AG09309 (cell line): Measurements from ENCODE around the gene WIPF3.

Experiments
- DNase-seq: peaks from one replicate; pipeline ENCODE4 v3.0.0-alpha.2; 2010; ENCODE audit warnings: low read depth
- H3K4me3 ChIP-seq: 2 replicates; pipeline ENCODE4 v1.5.1; 2011; ENCODE audit warnings: mild to moderate bottlenecking, low read depth, low read length, moderate library complexity; ENCODE audit not compliant: control insufficient read depth
- CTCF ChIP-seq: IDR thresholded peaks from 2 replicates; pipeline ENCODE4 v1.5.1; 2011; ENCODE audit warnings: mild to moderate bottlenecking, low read depth, low read length, inconsistent platforms; ENCODE audit not compliant: insufficient read depth, control insufficient read depth; ENCODE audit errors: missing control alignments

Gene WIPF3

GRCh38 chr7:29929018-29929807 lies 122.9 kb downstream of the WIPF3 start:
- no peak for DNase-seq
- H3K4me3 ChIP-seq = no peak overlapping the region
- no peak for TF ChIP-seq CTCF

GRCh38 chr7:29935111-29935510 lies 128.8 kb downstream of the WIPF3 start:
- DNase-seq = no peak

GRCh38 chr7:29937132-29937531 lies 130.8 kb downstream of the WIPF3 start:
- TF ChIP-seq CTCF = no peak
- H3K4me3 ChIP-seq = no peak overlapping the region
- no peak for DNase-seq

More at GRCh38 chr7:29935111-29935510, 128.8 kb downstream of the WIPF3 start:
- H3K4me3 ChIP-seq = no peak overlapping the region
- TF ChIP-seq CTCF = no peak

- H3K4me3 ChIP-seq = no peak overlapping the region
- no peak for DNase-seq
- TF ChIP-seq CTCF = no peak
Measured at GRCh38 chr7:29940199-29940598, 133.9 kb downstream of the WIPF3 start.

- DNase-seq = no peak
- no peak overlapping the region for H3K4me3 ChIP-seq
- no peak for TF ChIP-seq CTCF
Measured at GRCh38 chr7:29945259-29945809, 139.0 kb downstream of the WIPF3 start.

GRCh38 chr7:29946428-29947186 lies 140.3 kb downstream of the WIPF3 start:
- TF ChIP-seq CTCF = peak; percentile 24
- no peak for DNase-seq
- H3K4me3 ChIP-seq = no peak overlapping the region
